Ectodermal cell (in vitro differentiated cells): ENCODE results near the gene PCSK4.

Experiments used
- H3K27ac ChIP-seq: 2 replicates; pipeline ENCODE4 v1.7.0; 2013; ENCODE audit warnings: mild to moderate bottlenecking, low read depth, low read length; ENCODE audit not compliant: insufficient read depth, poor library complexity, severe bottlenecking
- H3K27me3 ChIP-seq: 2 replicates; pipeline ENCODE4 v1.7.0; 2013; ENCODE audit warnings: mild to moderate bottlenecking, low read length; ENCODE audit not compliant: insufficient read depth, control insufficient read depth, poor library complexity, severe bottlenecking
- H3K36me3 ChIP-seq: one replicate; pipeline ENCODE4 v1.7.0; 2013; ENCODE audit warnings: low read length; ENCODE audit not compliant: control insufficient read depth, insufficient read depth
- H3K4me1 ChIP-seq: one replicate; pipeline ENCODE4 v1.7.0; 2013; ENCODE audit warnings: low read length; ENCODE audit not compliant: control insufficient read depth, insufficient read depth
- H3K4me3 ChIP-seq: 2 replicates; pipeline ENCODE4 v1.7.0; 2013; ENCODE audit warnings: low read depth, low read length, control low read depth; ENCODE audit not compliant: insufficient read depth
- H3K9me3 ChIP-seq: 2 replicates; pipeline ENCODE4 v1.7.0; 2013; ENCODE audit warnings: mild to moderate bottlenecking, low read length, moderate library complexity; ENCODE audit not compliant: control insufficient read depth
- WGBS, 2 experiments: methylation state at CpG; one replicate each; pipeline ENCODE4 v1.1.7; 2013; ENCODE audit warnings: missing lambda C conversion rate in 2 of 2; 5-methylcytosine and 5-hydroxymethylcytosine counted together

PCSK4 gene

GRCh38 chr19:1453525-1454364, 36.4 kb downstream of the PCSK4 start:
- 47 to 53% methylated on average over 33 of the region's 33 CpGs for WGBS, 2 experiments
- H3K36me3 ChIP-seq = peaks cover 3% of the 10 kb centered on the region
- H3K4me1 ChIP-seq = peaks cover 15% of the 10 kb centered on the region
- no peak overlapping the region for H3K27ac ChIP-seq
- H3K9me3 ChIP-seq = no peaks in the 10 kb centered on the region
- peaks cover 81% of the 10 kb centered on the region for H3K27me3 ChIP-seq
- H3K4me3 ChIP-seq = no peak overlapping the region

DNA sequence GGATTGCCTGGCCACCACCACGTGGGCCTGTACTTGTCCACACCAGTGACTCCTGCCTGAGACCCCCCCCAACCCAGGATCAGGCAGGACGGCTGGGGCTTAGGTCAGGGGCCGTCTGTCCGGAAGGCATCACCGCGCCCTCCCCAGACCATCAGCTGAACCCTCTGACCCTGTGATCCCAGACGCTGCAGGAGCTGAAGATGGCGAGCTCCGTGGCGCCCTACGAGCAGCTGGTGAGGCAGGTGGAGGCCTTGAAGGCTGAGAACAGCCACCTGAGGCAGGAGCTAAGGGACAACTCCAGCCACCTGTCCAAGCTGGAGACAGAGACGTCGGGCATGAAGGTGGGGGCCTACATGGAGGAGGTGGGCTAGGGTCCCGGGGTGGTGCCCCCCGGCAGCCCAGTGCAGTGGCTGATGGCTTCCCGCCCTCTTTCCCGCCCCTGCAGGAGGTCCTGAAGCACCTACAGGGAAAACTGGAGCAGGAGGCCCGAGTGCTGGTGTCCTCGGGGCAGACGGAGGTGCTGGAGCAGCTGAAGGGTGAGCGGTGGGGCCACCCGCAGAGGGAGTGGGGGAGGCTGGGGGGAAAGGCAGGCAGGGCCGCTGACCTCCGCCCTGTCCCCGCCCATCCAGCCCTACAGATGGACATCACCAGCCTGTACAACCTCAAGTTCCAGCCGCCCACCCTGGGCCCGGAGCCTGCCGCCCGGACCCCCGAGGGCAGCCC, 37.2 kb downstream of the PCSK4 start:
- peaks cover 3% of the 10 kb centered on the region for H3K36me3 ChIP-seq
- peaks cover 89% of the 10 kb centered on the region for H3K27me3 ChIP-seq
- H3K27ac ChIP-seq = peak overlapping the region; percentile 36
- H3K4me3 ChIP-seq = peak overlapping the region; percentile 15
- H3K9me3 ChIP-seq = no peaks in the 10 kb centered on the region
- peaks cover 15% of the 10 kb centered on the region for H3K4me1 ChIP-seq
- WGBS, 2 experiments = 74 to 76% methylated on average over 30 of the region's 30 CpGs

DNA sequence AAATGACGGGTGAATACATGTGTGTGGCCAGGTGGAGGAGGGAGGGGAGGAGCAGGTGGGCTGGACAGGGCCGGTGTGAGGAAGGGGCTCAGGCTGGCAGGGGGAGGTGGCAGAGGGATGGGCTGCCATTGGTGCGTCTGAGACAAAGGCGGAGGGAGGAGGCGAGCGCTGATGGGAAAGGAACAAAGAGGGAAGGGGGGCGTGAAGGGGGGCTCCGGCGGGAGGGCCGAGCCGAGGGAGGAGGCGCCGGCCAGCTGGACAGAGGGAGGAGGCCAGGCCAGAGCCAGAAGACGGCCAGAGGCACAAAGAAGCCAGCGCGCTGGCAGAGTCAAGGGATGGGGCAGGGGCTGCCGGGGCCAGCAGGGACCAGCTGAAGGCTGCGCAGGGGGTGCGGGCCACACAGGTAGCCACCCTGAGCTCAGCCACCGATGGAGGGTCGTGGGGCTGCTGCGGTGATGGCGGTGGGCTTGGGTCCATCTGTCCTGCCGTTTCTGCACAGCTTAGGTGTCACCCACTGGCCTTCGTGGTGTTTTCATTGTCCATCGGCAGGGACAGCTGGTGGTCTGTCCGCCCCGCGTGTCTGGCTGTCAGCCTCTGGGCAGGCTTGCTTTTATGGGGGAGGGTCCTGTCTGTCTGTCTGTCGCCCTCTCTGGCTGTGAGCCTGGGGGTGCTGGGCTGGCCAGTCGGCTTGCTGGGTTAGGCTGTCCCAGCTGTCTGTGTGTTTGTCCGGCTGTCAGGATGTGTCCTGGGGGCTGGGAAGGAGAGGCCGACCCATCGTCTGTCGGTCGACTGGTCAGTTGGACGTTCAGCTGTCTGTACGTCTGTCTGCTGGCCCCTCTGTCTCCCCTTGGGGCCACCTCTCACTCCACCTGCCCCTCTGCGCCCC, 38.0 kb downstream of the PCSK4 start:
- peak overlapping the region; percentile 15 for H3K4me3 ChIP-seq
- peaks cover 3% of the 10 kb centered on the region for H3K36me3 ChIP-seq
- H3K9me3 ChIP-seq = no peaks in the 10 kb centered on the region
- 38 to 41% methylated on average over 39 of the region's 39 CpGs for WGBS, 2 experiments
- peak overlapping the region; percentile 42 for H3K27ac ChIP-seq
- H3K4me1 ChIP-seq = peaks cover 17% of the 10 kb centered on the region
- H3K27me3 ChIP-seq = peaks cover 94% of the 10 kb centered on the region

GRCh38 chr19:1450735-1451731, 39.1 kb downstream of the PCSK4 start:
- H3K4me3 ChIP-seq = peak overlapping the region; percentile 30
- 60 to 62% methylated on average over 22 of the region's 22 CpGs for WGBS, 2 experiments
- peak overlapping the region; percentile 42 for H3K27ac ChIP-seq
- H3K4me1 ChIP-seq = peaks cover 25% of the 10 kb centered on the region
- H3K9me3 ChIP-seq = no peaks in the 10 kb centered on the region
- peaks cover 96% of the 10 kb centered on the region for H3K27me3 ChIP-seq
- H3K36me3 ChIP-seq = peaks cover 3% of the 10 kb centered on the region

- H3K4me3 ChIP-seq = peak within 1 kb of the TSS; percentile 30
- peaks cover 25% of the 10 kb centered on the region for H3K4me1 ChIP-seq
- WGBS, 2 experiments = 10% methylated on average over 74 of the region's 74 CpGs
- H3K27ac ChIP-seq = no peak within 1 kb of the TSS
- H3K27me3 ChIP-seq = peaks cover 96% of the 10 kb centered on the region
- no peaks in the 10 kb centered on the region for H3K36me3 ChIP-seq
- H3K9me3 ChIP-seq = no peaks in the 10 kb centered on the region
Observed at GRCh38 chr19:1449467-1450442, 40.4 kb downstream of the PCSK4 start, which contains the start of gene APC2. Gene APC2, plus strand, starts transcription at chr19:1450121. Its CDS starts 2,881 bp downstream, at chr19:1453002.

DNA sequence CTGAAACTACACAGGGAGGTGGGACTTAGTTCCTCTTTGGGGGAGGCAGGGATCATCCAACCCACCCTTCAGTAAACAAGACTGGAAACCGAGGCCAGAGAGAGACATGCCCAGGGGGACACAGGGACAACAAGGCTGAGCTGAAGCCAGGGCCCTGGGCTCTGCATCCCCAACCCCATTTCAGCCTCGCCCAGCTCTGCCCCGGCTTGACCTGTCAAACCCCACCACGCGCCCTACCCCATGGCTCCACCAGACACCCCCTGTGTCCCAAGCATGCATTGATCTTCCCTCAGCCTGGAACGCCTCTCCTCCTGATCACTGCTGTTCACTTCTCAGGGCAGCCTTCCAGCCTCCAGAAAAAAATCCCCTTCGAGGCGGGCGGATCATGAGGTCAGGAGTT, 42.2 kb downstream of the PCSK4 start:
- no peak overlapping the region for H3K4me3 ChIP-seq
- no peaks in the 10 kb centered on the region for H3K36me3 ChIP-seq
- peaks cover 84% of the 10 kb centered on the region for H3K27me3 ChIP-seq
- no peak overlapping the region for H3K27ac ChIP-seq
- WGBS, 2 experiments = 84 to 85% methylated on average over 9 of the region's 9 CpGs
- no peaks in the 10 kb centered on the region for H3K9me3 ChIP-seq
- peaks cover 21% of the 10 kb centered on the region for H3K4me1 ChIP-seq

DNA sequence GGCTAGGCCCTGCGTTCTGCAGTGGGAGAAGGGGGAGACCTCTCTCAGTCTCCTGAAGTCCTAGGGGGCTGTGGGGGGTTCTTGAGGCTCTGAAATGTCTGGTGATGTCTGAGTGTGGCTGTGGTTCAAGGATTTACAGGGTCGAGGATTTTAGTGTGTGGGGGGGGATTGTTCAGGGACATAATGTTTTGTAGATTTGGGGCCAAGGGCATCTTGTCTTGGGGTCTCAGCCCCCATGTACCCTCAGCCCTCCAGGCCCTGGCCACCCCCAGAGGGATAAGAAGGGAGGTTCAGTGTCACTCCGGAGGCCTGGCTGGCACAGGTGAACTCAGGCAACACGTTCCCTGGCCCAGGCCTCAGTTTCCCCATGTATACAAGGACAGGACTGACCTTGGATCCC, 42.6 kb downstream of the PCSK4 start:
- 36 to 39% methylated on average over 4 of the region's 4 CpGs for WGBS, 2 experiments
- H3K4me3 ChIP-seq = no peak overlapping the region
- H3K36me3 ChIP-seq = no peaks in the 10 kb centered on the region

GRCh38 chr19:1446713-1447481, 43.3 kb downstream of the PCSK4 start:
- Histone ChIP-seq H3K27me3 (peaks cover 74% of the 10 kb centered on the region), H3K9me3 (no peaks in the 10 kb centered on the region), H3K4me1 (peaks cover 13% of the 10 kb centered on the region), H3K27ac (no peak overlapping the region), H3K36me3 (peaks cover 4% of the 10 kb centered on the region), H3K4me3 (peak overlapping the region; percentile 56)
- 6% methylated on average over 63 of the region's 63 CpGs for WGBS, 2 experiments

More for the DNA sequence above, 42.6 kb downstream of the PCSK4 start:
- Histone ChIP-seq H3K4me1 (peaks cover 17% of the 10 kb centered on the region), H3K27me3 (peaks cover 79% of the 10 kb centered on the region), H3K9me3 (no peaks in the 10 kb centered on the region), H3K27ac (no peak overlapping the region)
